H1 (cell line): Measurements from ENCODE around the gene CDC45. TPM values are rescaled to one million over a fixed set of nuclear protein-coding genes. Genes with fewer than 3 reads are reported as not detected.

Experiments used
- CTCF ChIA-PET: fragments of 300-600 bp; sonication (Branson Sonifier 250); formaldehyde crosslinking; loops from one replicate; lab custom pipeline; 2021; ENCODE audit not compliant: partially characterized antibody; lab: Charles Lee
- POLR2A ChIA-PET: fragments of 300-600 bp; sonication (Branson Sonifier 250); formaldehyde crosslinking; loops from one replicate; lab custom pipeline; 2021; ENCODE audit warnings: inconsistent platforms; ENCODE audit not compliant: partially characterized antibody; lab: Charles Lee
- DNase-seq, 2 experiments: peaks; one replicate each; pipeline versions ENCODE4 v3.0.0 to v3.0.0-alpha.2; 2010 to 2022; ENCODE audit warnings: low spot score in 2 of 2, low read depth in 1 of 2, mixed read lengths in 1 of 2
- FAIRE-seq: peaks from 2 replicates; lab custom pipeline; 2011; peaks lifted over from hg19 to GRCh38; lab: Jason Lieb, UNC
- H2AFZ ChIP-seq: 2 replicates; pipeline ENCODE4 v1.8.1; 2012; ENCODE audit warnings: low read length, inconsistent platforms
- H2AK5ac ChIP-seq: 2 replicates; pipeline ENCODE4 v1.6.1; 2013; ENCODE audit warnings: low read depth, low read length
- H2BK120ac ChIP-seq: replicated peaks from 2 replicates; pipeline ENCODE3; 2013; ENCODE audit warnings: low read depth, low read length, inconsistent platforms
- H2BK12ac ChIP-seq: 2 replicates; pipeline ENCODE4 v1.6.1; 2013; ENCODE audit warnings: low read depth, low read length
- H2BK15ac ChIP-seq: 2 replicates; pipeline ENCODE4 v1.6.1; 2013; ENCODE audit warnings: low read length
- H2BK20ac ChIP-seq: 2 replicates; pipeline ENCODE4 v1.6.1; 2013; ENCODE audit warnings: low read length
- H2BK5ac ChIP-seq: 2 replicates; pipeline ENCODE4 v1.6.1; 2013; ENCODE audit warnings: low read depth, low read length
- H3K14ac ChIP-seq: 2 replicates; pipeline ENCODE4 v1.6.1; 2013; ENCODE audit warnings: inconsistent platforms; ENCODE audit not compliant: insufficient read length
- H3K18ac ChIP-seq: 2 replicates; pipeline ENCODE4 v1.6.1; 2013; ENCODE audit warnings: low read length; ENCODE audit errors: extremely low read depth
- H3K23ac ChIP-seq: 2 replicates; pipeline ENCODE4 v1.6.1; 2013; ENCODE audit warnings: inconsistent platforms; ENCODE audit not compliant: insufficient read length
- H3K23me2 ChIP-seq: 2 replicates; pipeline ENCODE4 v1.6.1; 2013; ENCODE audit warnings: low read depth, low read length
- H3K27ac ChIP-seq: 2 replicates; pipeline ENCODE4 v1.6.1; 2011; ENCODE audit warnings: low read depth, low read length, inconsistent platforms
- H3K27me3 ChIP-seq, 4 experiments: replicated peaks in 1 of 4; 1 replicate in 1 of 4; 2 replicates in 3 of 4; pipeline versions ENCODE4 v1.6.1 to v1.8.1; 2011 to 2013; ENCODE audit warnings: low read length in 3 of 4, mild to moderate bottlenecking in 3 of 4, inconsistent platforms in 2 of 4, mixed read lengths in 2 of 4, moderate library complexity in 1 of 4; ENCODE audit not compliant: control insufficient read depth in 3 of 4, insufficient read depth in 3 of 4; ENCODE audit errors: extremely low read depth in 1 of 4
- H3K36me3 ChIP-seq, 4 experiments: 2 replicates each; pipeline versions ENCODE4 v1.6.1 to v1.8.1; 2011 to 2013; ENCODE audit warnings: mild to moderate bottlenecking in 4 of 4, low read length in 3 of 4, moderate library complexity in 2 of 4, control low read depth in 1 of 4, inconsistent platforms in 1 of 4; ENCODE audit not compliant: insufficient read depth in 4 of 4, control insufficient read depth in 2 of 4
- H3K4ac ChIP-seq: replicated peaks from 2 replicates; pipeline ENCODE3; 2013; ENCODE audit warnings: low read length, low read depth, mixed read lengths, inconsistent platforms; ENCODE audit not compliant: insufficient read length
- H3K4me1 ChIP-seq, 4 experiments: replicated peaks in 1 of 4; 1 replicate in 1 of 4; 2 replicates in 3 of 4; pipeline versions ENCODE4 v1.6.1 to v1.8.1; 2011 to 2013; ENCODE audit warnings: low read length in 3 of 4, inconsistent platforms in 2 of 4, mixed read lengths in 1 of 4; ENCODE audit not compliant: insufficient read depth in 4 of 4, control insufficient read depth in 3 of 4
- H3K4me2 ChIP-seq, 2 experiments: 2 replicates each; pipeline versions ENCODE4 v1.6.1 to v1.8.1; 2011 to 2013; ENCODE audit warnings: low read depth in 2 of 2, low read length in 2 of 2, control low read depth in 1 of 2, inconsistent platforms in 1 of 2, mild to moderate bottlenecking in 1 of 2; ENCODE audit not compliant: insufficient read depth in 1 of 2
- H3K4me3 ChIP-seq, 4 experiments: fragments of 200-600, 300-600 bp in 1 of 4; sonication (generic), shearing (Covaris generic), sonication (Bioruptor Twin) in 1 of 4; 2 replicates each; pipeline versions ENCODE4 v1.5.1 to v1.8.1; 2011 to 2016; ENCODE audit warnings: low read length in 4 of 4, low read depth in 3 of 4, control low read depth in 2 of 4, inconsistent platforms in 2 of 4, mild to moderate bottlenecking in 2 of 4, mixed read lengths in 1 of 4, moderate library complexity in 1 of 4; ENCODE audit not compliant: insufficient read depth in 2 of 4; ENCODE audit errors: extremely low read depth in 1 of 4
- H3K56ac ChIP-seq: replicated peaks from 2 replicates; pipeline ENCODE3; 2013; ENCODE audit warnings: low read depth, mild to moderate bottlenecking, mixed read lengths, low read length, inconsistent platforms; ENCODE audit not compliant: insufficient read length
- H3K79me1 ChIP-seq: 2 replicates; pipeline ENCODE4 v1.6.1; 2013; ENCODE audit warnings: low read depth, low read length, control low read depth
- H3K79me2 ChIP-seq, 2 experiments: 2 replicates each; pipeline versions ENCODE4 v1.6.1 to v1.8.1; 2012 to 2013; ENCODE audit warnings: low read length in 2 of 2, mild to moderate bottlenecking in 2 of 2, inconsistent platforms in 1 of 2; ENCODE audit not compliant: insufficient read depth in 2 of 2, control insufficient read depth in 1 of 2
- H3K9ac ChIP-seq, 4 experiments: replicated peaks in 1 of 4; 1 replicate in 1 of 4; 2 replicates in 3 of 4; pipeline versions ENCODE4 v1.6.1 to v1.8.1; 2011 to 2013; ENCODE audit warnings: low read depth in 3 of 4, low read length in 3 of 4, control low read depth in 2 of 4, mild to moderate bottlenecking in 2 of 4, moderate library complexity in 2 of 4, inconsistent platforms in 1 of 4; ENCODE audit errors: extremely low read depth in 1 of 4
- H3K9me3 ChIP-seq, 2 experiments: 2 replicates each; pipeline versions ENCODE4 v1.6.1 to v1.8.1; 2012 to 2013; ENCODE audit warnings: mild to moderate bottlenecking in 2 of 2, moderate library complexity in 2 of 2, control low read depth in 1 of 2, inconsistent platforms in 1 of 2, low read depth in 1 of 2, low read length in 1 of 2, mixed read lengths in 1 of 2; ENCODE audit not compliant: insufficient read depth in 2 of 2
- H4K20me1 ChIP-seq, 2 experiments: replicated peaks in 1 of 2; 2 replicates each; pipeline versions ENCODE3 to v1.8.1; 2011 to 2013; ENCODE audit warnings: inconsistent platforms in 2 of 2, low read length in 2 of 2, mild to moderate bottlenecking in 1 of 2; ENCODE audit not compliant: insufficient read depth in 2 of 2, control insufficient read depth in 1 of 2
- H4K5ac ChIP-seq: 2 replicates; pipeline ENCODE4 v1.6.1; 2013; ENCODE audit warnings: low read length, low read depth, mixed read lengths, inconsistent platforms; ENCODE audit not compliant: insufficient read length
- H4K8ac ChIP-seq: 2 replicates; pipeline ENCODE4 v1.8.0; 2013; ENCODE audit warnings: mild to moderate bottlenecking, moderate library complexity, low read length, inconsistent platforms; ENCODE audit not compliant: insufficient read depth; ENCODE audit errors: extremely low read depth
- H4K91ac ChIP-seq: replicated peaks from 2 replicates; pipeline ENCODE3; 2013; ENCODE audit warnings: low read length, mixed read lengths, inconsistent platforms; ENCODE audit not compliant: insufficient read length
- BACH1 ChIP-seq: IDR thresholded peaks from 2 replicates; pipeline ENCODE4 v1.6.1; 2012; ENCODE audit warnings: low read length, improper control_type of control experiment
- CBX8 ChIP-seq: fragments of 300-800, 300-1000 bp; sonication (generic); IDR thresholded peaks from 2 replicates; pipeline ENCODE4 v1.7.1; 2016; ENCODE audit warnings: low read depth, low read length, borderline replicate concordance
- E2F6 ChIP-seq: IDR thresholded peaks from 2 replicates; pipeline ENCODE4 v1.6.1; 2012; ENCODE audit warnings: inconsistent platforms
- EZH2 ChIP-seq: fragments of 200-600 bp; sonication (generic); IDR thresholded peaks from 2 replicates; pipeline ENCODE4 v1.7.1; 2012; ENCODE audit warnings: low read depth, mild to moderate bottlenecking, moderate library complexity, low read length, inconsistent platforms; ENCODE audit not compliant: severe bottlenecking
- GABPA ChIP-seq: IDR thresholded peaks from 2 replicates; pipeline ENCODE4 v1.6.1; 2011; ENCODE audit warnings: mild to moderate bottlenecking, low read length, moderate library complexity, borderline replicate concordance; ENCODE audit not compliant: insufficient read depth
- MAX ChIP-seq: IDR thresholded peaks from 2 replicates; pipeline ENCODE4 v1.6.1; 2012; ENCODE audit warnings: inconsistent platforms
- NANOG ChIP-seq: IDR thresholded peaks from 2 replicates; pipeline ENCODE4 v1.6.1; 2011; ENCODE audit warnings: low read length, low read depth, mild to moderate bottlenecking, inconsistent platforms; ENCODE audit not compliant: insufficient read depth, poor library complexity, severe bottlenecking
- POU5F1 ChIP-seq: IDR thresholded peaks from 2 replicates; pipeline ENCODE4 v1.6.1; 2011; ENCODE audit warnings: low read depth, mild to moderate bottlenecking, low read length, moderate library complexity
- RXRA ChIP-seq: IDR thresholded peaks from 2 replicates; pipeline ENCODE4 v1.6.1; 2011; ENCODE audit warnings: low read depth, mild to moderate bottlenecking, low read length, moderate library complexity; ENCODE audit not compliant: insufficient read depth
- SIX5 ChIP-seq: IDR thresholded peaks from 2 replicates; pipeline ENCODE4 v1.6.1; 2011; ENCODE audit warnings: mild to moderate bottlenecking, low read depth, low read length
- SP4 ChIP-seq: IDR thresholded peaks from 2 replicates; pipeline ENCODE4 v1.6.1; 2012; ENCODE audit warnings: low read length, inconsistent platforms
- TCF12 ChIP-seq: IDR thresholded peaks from 2 replicates; pipeline ENCODE4 v1.6.1; 2011; ENCODE audit warnings: low read depth, mild to moderate bottlenecking, low read length
- ZNF274 ChIP-seq: IDR thresholded peaks from 2 replicates; pipeline ENCODE4 v1.7.0; 2012; ENCODE audit warnings: low read length, borderline replicate concordance; ENCODE audit errors: extremely low read depth
- WGBS, 2 experiments: shearing (Covaris generic) in 1 of 2; methylation state at CpG; one replicate each; pipeline versions ENCODE4 v1.1.6 to v1.1.7; 2013 to 2015; ENCODE audit warnings: low lambda C conversion rate in 2 of 2, mixed read lengths in 2 of 2, inconsistent platforms in 1 of 2, low coverage in 1 of 2, missing lambda C conversion rate in 1 of 2; ENCODE audit not compliant: insufficient replicate concordance in 2 of 2, insufficient coverage in 1 of 2, insufficient read length in 1 of 2; ENCODE audit errors: extremely low coverage in 1 of 2, missing lambda C conversion rate in 1 of 2; 5-methylcytosine and 5-hydroxymethylcytosine counted together
- polyA plus RNA-seq, 7 experiments: library from polyadenylated mRNA; depleted of rRNA in 3 of 7; stranded (reverse) in 5 of 7; unstranded in 2 of 7; fragments of >200 nt in 5 of 7; fragments of 200-250 nt in 2 of 7; gene quantifications; 1 replicate in 5 of 7; 2 replicates in 1 of 7; 4 replicates in 1 of 7; pipeline versions ENCODE4 v1.2.1 to v1.2.3, GENCODE V29; 2011 to 2013; ENCODE audit warnings: missing spikeins in 2 of 7, mixed read lengths in 2 of 7
- total RNA-seq: library from RNA; stranded (reverse); fragmentation: NEBNext Ultra II Directional; extraction: Animal tissue kit (Norgen Biotek cat#: 25700); gene quantifications from 2 replicates; pipeline ENCODE4 v1.2.1, GENCODE V29; 2021

CDC45 gene
- total and polyA plus RNA-seq, 2 of the 8 experiments (the other 6 are each of a cell fraction or from before 2014, with no cell fraction given), result 31.9 to 37.7 TPM

GRCh38 chr22:19526702-19527111 lies 47.0 kb downstream of the CDC45 start:
- peaks cover 0 to 14% of the 10 kb centered on the region in 2 experiments for H4K20me1 ChIP-seq
- H2BK5ac ChIP-seq, result no peak overlapping the region; the same call in 1 of the 2 replicates
- H2BK12ac ChIP-seq, result no peak overlapping the region
- no peak overlapping the region for H3K23ac ChIP-seq
- no peak for DNase-seq
- no peak overlapping the region for H3K9ac ChIP-seq
- H2BK120ac ChIP-seq, result no peak overlapping the region
- no peak overlapping the region for H2AFZ ChIP-seq
- no peak overlapping the region for H3K56ac ChIP-seq
- no peak overlapping the region for H4K91ac ChIP-seq
- CTCF ChIA-PET, result interaction anchor here (0.7 to 1.3 kb wide), 3 partner anchors 23 to 105 kb away, joined by 3 to 4 read pairs (median 3); no protein-coding TSS in a partner anchor
- H3K27me3 ChIP-seq, result peaks cover 0 to 41% (median 33%) of the 10 kb centered on the region in 4 experiments; a peak in 6 of 7 replicates
- no peaks in the 10 kb centered on the region for H3K79me1 ChIP-seq
- peaks cover 0 to 15% (median 13%) of the 10 kb centered on the region in 4 experiments; a peak in 6 of 7 replicates for H3K4me1 ChIP-seq
- no peak overlapping the region for H3K4me2 ChIP-seq
- H3K27ac ChIP-seq, result no peak overlapping the region
- no peak overlapping the region for H3K4ac ChIP-seq
- no peak overlapping the region for H3K18ac ChIP-seq
- no peak overlapping the region for H2BK15ac ChIP-seq
- POLR2A ChIA-PET, result interaction anchor here (1.5 kb wide), 1 partner anchor 13 kb away, joined by 3 read pairs; no protein-coding TSS in a partner anchor
- H2AK5ac ChIP-seq, result no peak overlapping the region
- peaks cover 16% of the 10 kb centered on the region; the same call in 1 of the 2 replicates for H3K23me2 ChIP-seq
- H3K9me3 ChIP-seq, result no peaks in the 10 kb centered on the region
- H4K8ac ChIP-seq, result no peak overlapping the region
- H2BK20ac ChIP-seq, result no peak overlapping the region
- 86% methylated on average over 7 of the region's 7 CpGs; no CpG with 5 or more reads in 1 of the 2 experiments for WGBS, 2 experiments
- no peaks in the 10 kb centered on the region for H3K79me2 ChIP-seq
- H3K4me3 ChIP-seq, result no peak overlapping the region
- no peak overlapping the region for H4K5ac ChIP-seq
- no peak for FAIRE-seq
- no peak overlapping the region for H3K14ac ChIP-seq
- H3K36me3 ChIP-seq, result no peaks in the 10 kb centered on the region
- TF ChIP-seq GABPA (no peak), SP4 (no peak), POU5F1 (no peak), RXRA (no peak), SIX5 (no peak), MAX (no peak), ZNF274 (no peak), E2F6 (no peak), BACH1 (no peak), CBX8 (no peak), TCF12 (no peak), EZH2 (no peak), NANOG (no peak)
